H1 (cell line): ENCODE data around the gene PPP1R3E. TPM values are rescaled to one million over a fixed set of nuclear protein-coding genes. Genes with fewer than 3 reads are reported as not detected.

Experiments used
- CTCF ChIA-PET: fragments of 300-600 bp; sonication (Branson Sonifier 250); formaldehyde crosslinking; loops from one replicate; lab custom pipeline; 2021; ENCODE audit not compliant: partially characterized antibody; lab: Charles Lee
- POLR2A ChIA-PET: fragments of 300-600 bp; sonication (Branson Sonifier 250); formaldehyde crosslinking; loops from one replicate; lab custom pipeline; 2021; ENCODE audit warnings: inconsistent platforms; ENCODE audit not compliant: partially characterized antibody; lab: Charles Lee
- DNase-seq, 2 experiments: peaks; one replicate each; pipeline versions ENCODE4 v3.0.0 to v3.0.0-alpha.2; 2010 to 2022; ENCODE audit warnings: low spot score in 2 of 2, low read depth in 1 of 2, mixed read lengths in 1 of 2
- FAIRE-seq: peaks from 2 replicates; lab custom pipeline; 2011; peaks lifted over from hg19 to GRCh38; lab: Jason Lieb, UNC
- H2AFZ ChIP-seq: 2 replicates; pipeline ENCODE4 v1.8.1; 2012; ENCODE audit warnings: low read length, inconsistent platforms
- H2AK5ac ChIP-seq: 2 replicates; pipeline ENCODE4 v1.6.1; 2013; ENCODE audit warnings: low read depth, low read length
- H2BK120ac ChIP-seq: replicated peaks from 2 replicates; pipeline ENCODE3; 2013; ENCODE audit warnings: low read depth, low read length, inconsistent platforms
- H2BK12ac ChIP-seq: 2 replicates; pipeline ENCODE4 v1.6.1; 2013; ENCODE audit warnings: low read depth, low read length
- H2BK15ac ChIP-seq: 2 replicates; pipeline ENCODE4 v1.6.1; 2013; ENCODE audit warnings: low read length
- H2BK20ac ChIP-seq: 2 replicates; pipeline ENCODE4 v1.6.1; 2013; ENCODE audit warnings: low read length
- H2BK5ac ChIP-seq: 2 replicates; pipeline ENCODE4 v1.6.1; 2013; ENCODE audit warnings: low read depth, low read length
- H3K14ac ChIP-seq: 2 replicates; pipeline ENCODE4 v1.6.1; 2013; ENCODE audit warnings: inconsistent platforms; ENCODE audit not compliant: insufficient read length
- H3K18ac ChIP-seq: 2 replicates; pipeline ENCODE4 v1.6.1; 2013; ENCODE audit warnings: low read length; ENCODE audit errors: extremely low read depth
- H3K23ac ChIP-seq: 2 replicates; pipeline ENCODE4 v1.6.1; 2013; ENCODE audit warnings: inconsistent platforms; ENCODE audit not compliant: insufficient read length
- H3K23me2 ChIP-seq: 2 replicates; pipeline ENCODE4 v1.6.1; 2013; ENCODE audit warnings: low read depth, low read length
- H3K27ac ChIP-seq: 2 replicates; pipeline ENCODE4 v1.6.1; 2011; ENCODE audit warnings: low read depth, low read length, inconsistent platforms
- H3K27me3 ChIP-seq, 4 experiments: replicated peaks in 1 of 4; 1 replicate in 1 of 4; 2 replicates in 3 of 4; pipeline versions ENCODE4 v1.6.1 to v1.8.1; 2011 to 2013; ENCODE audit warnings: low read length in 3 of 4, mild to moderate bottlenecking in 3 of 4, inconsistent platforms in 2 of 4, mixed read lengths in 2 of 4, moderate library complexity in 1 of 4; ENCODE audit not compliant: control insufficient read depth in 3 of 4, insufficient read depth in 3 of 4; ENCODE audit errors: extremely low read depth in 1 of 4
- H3K36me3 ChIP-seq, 4 experiments: 2 replicates each; pipeline versions ENCODE4 v1.6.1 to v1.8.1; 2011 to 2013; ENCODE audit warnings: mild to moderate bottlenecking in 4 of 4, low read length in 3 of 4, moderate library complexity in 2 of 4, control low read depth in 1 of 4, inconsistent platforms in 1 of 4; ENCODE audit not compliant: insufficient read depth in 4 of 4, control insufficient read depth in 2 of 4
- H3K4ac ChIP-seq: replicated peaks from 2 replicates; pipeline ENCODE3; 2013; ENCODE audit warnings: low read length, low read depth, mixed read lengths, inconsistent platforms; ENCODE audit not compliant: insufficient read length
- H3K4me1 ChIP-seq, 4 experiments: replicated peaks in 1 of 4; 1 replicate in 1 of 4; 2 replicates in 3 of 4; pipeline versions ENCODE4 v1.6.1 to v1.8.1; 2011 to 2013; ENCODE audit warnings: low read length in 3 of 4, inconsistent platforms in 2 of 4, mixed read lengths in 1 of 4; ENCODE audit not compliant: insufficient read depth in 4 of 4, control insufficient read depth in 3 of 4
- H3K4me2 ChIP-seq, 2 experiments: 2 replicates each; pipeline versions ENCODE4 v1.6.1 to v1.8.1; 2011 to 2013; ENCODE audit warnings: low read depth in 2 of 2, low read length in 2 of 2, control low read depth in 1 of 2, inconsistent platforms in 1 of 2, mild to moderate bottlenecking in 1 of 2; ENCODE audit not compliant: insufficient read depth in 1 of 2
- H3K4me3 ChIP-seq, 4 experiments: fragments of 200-600, 300-600 bp in 1 of 4; sonication (generic), shearing (Covaris generic), sonication (Bioruptor Twin) in 1 of 4; 2 replicates each; pipeline versions ENCODE4 v1.5.1 to v1.8.1; 2011 to 2016; ENCODE audit warnings: low read length in 4 of 4, low read depth in 3 of 4, control low read depth in 2 of 4, inconsistent platforms in 2 of 4, mild to moderate bottlenecking in 2 of 4, mixed read lengths in 1 of 4, moderate library complexity in 1 of 4; ENCODE audit not compliant: insufficient read depth in 2 of 4; ENCODE audit errors: extremely low read depth in 1 of 4
- H3K56ac ChIP-seq: replicated peaks from 2 replicates; pipeline ENCODE3; 2013; ENCODE audit warnings: low read depth, mild to moderate bottlenecking, mixed read lengths, low read length, inconsistent platforms; ENCODE audit not compliant: insufficient read length
- H3K79me1 ChIP-seq: 2 replicates; pipeline ENCODE4 v1.6.1; 2013; ENCODE audit warnings: low read depth, low read length, control low read depth
- H3K79me2 ChIP-seq, 2 experiments: 2 replicates each; pipeline versions ENCODE4 v1.6.1 to v1.8.1; 2012 to 2013; ENCODE audit warnings: low read length in 2 of 2, mild to moderate bottlenecking in 2 of 2, inconsistent platforms in 1 of 2; ENCODE audit not compliant: insufficient read depth in 2 of 2, control insufficient read depth in 1 of 2
- H3K9ac ChIP-seq, 4 experiments: replicated peaks in 1 of 4; 1 replicate in 1 of 4; 2 replicates in 3 of 4; pipeline versions ENCODE4 v1.6.1 to v1.8.1; 2011 to 2013; ENCODE audit warnings: low read depth in 3 of 4, low read length in 3 of 4, control low read depth in 2 of 4, mild to moderate bottlenecking in 2 of 4, moderate library complexity in 2 of 4, inconsistent platforms in 1 of 4; ENCODE audit errors: extremely low read depth in 1 of 4
- H3K9me3 ChIP-seq, 2 experiments: 2 replicates each; pipeline versions ENCODE4 v1.6.1 to v1.8.1; 2012 to 2013; ENCODE audit warnings: mild to moderate bottlenecking in 2 of 2, moderate library complexity in 2 of 2, control low read depth in 1 of 2, inconsistent platforms in 1 of 2, low read depth in 1 of 2, low read length in 1 of 2, mixed read lengths in 1 of 2; ENCODE audit not compliant: insufficient read depth in 2 of 2
- H4K20me1 ChIP-seq, 2 experiments: replicated peaks in 1 of 2; 2 replicates each; pipeline versions ENCODE3 to v1.8.1; 2011 to 2013; ENCODE audit warnings: inconsistent platforms in 2 of 2, low read length in 2 of 2, mild to moderate bottlenecking in 1 of 2; ENCODE audit not compliant: insufficient read depth in 2 of 2, control insufficient read depth in 1 of 2
- H4K5ac ChIP-seq: 2 replicates; pipeline ENCODE4 v1.6.1; 2013; ENCODE audit warnings: low read length, low read depth, mixed read lengths, inconsistent platforms; ENCODE audit not compliant: insufficient read length
- H4K8ac ChIP-seq: 2 replicates; pipeline ENCODE4 v1.8.0; 2013; ENCODE audit warnings: mild to moderate bottlenecking, moderate library complexity, low read length, inconsistent platforms; ENCODE audit not compliant: insufficient read depth; ENCODE audit errors: extremely low read depth
- H4K91ac ChIP-seq: replicated peaks from 2 replicates; pipeline ENCODE3; 2013; ENCODE audit warnings: low read length, mixed read lengths, inconsistent platforms; ENCODE audit not compliant: insufficient read length
- CEBPB ChIP-seq: IDR thresholded peaks from 2 replicates; pipeline ENCODE4 v1.6.1; 2012; ENCODE audit warnings: low read depth, low read length
- GABPA ChIP-seq: IDR thresholded peaks from 2 replicates; pipeline ENCODE4 v1.6.1; 2011; ENCODE audit warnings: mild to moderate bottlenecking, low read length, moderate library complexity, borderline replicate concordance; ENCODE audit not compliant: insufficient read depth
- POU5F1 ChIP-seq: IDR thresholded peaks from 2 replicates; pipeline ENCODE4 v1.6.1; 2011; ENCODE audit warnings: low read depth, mild to moderate bottlenecking, low read length, moderate library complexity
- RAD21 ChIP-seq, 2 experiments: IDR thresholded peaks in 1 of 2; conservative IDR thresholded peaks in 1 of 2; 2 replicates each; pipeline ENCODE4 v1.6.1; 2011; ENCODE audit warnings: low read depth in 2 of 2, low read length in 2 of 2, improper control_type of control experiment in 1 of 2, inconsistent platforms in 1 of 2, mild to moderate bottlenecking in 1 of 2, moderate library complexity in 1 of 2
- SP4 ChIP-seq: IDR thresholded peaks from 2 replicates; pipeline ENCODE4 v1.6.1; 2012; ENCODE audit warnings: low read length, inconsistent platforms
- TAF1 ChIP-seq: IDR thresholded peaks from 2 replicates; pipeline ENCODE4 v1.6.1; 2011; ENCODE audit warnings: mild to moderate bottlenecking, low read depth, low read length
- WGBS, 2 experiments: shearing (Covaris generic) in 1 of 2; methylation state at CpG; one replicate each; pipeline versions ENCODE4 v1.1.6 to v1.1.7; 2013 to 2015; ENCODE audit warnings: low lambda C conversion rate in 2 of 2, mixed read lengths in 2 of 2, inconsistent platforms in 1 of 2, low coverage in 1 of 2, missing lambda C conversion rate in 1 of 2; ENCODE audit not compliant: insufficient replicate concordance in 2 of 2, insufficient coverage in 1 of 2, insufficient read length in 1 of 2; ENCODE audit errors: extremely low coverage in 1 of 2, missing lambda C conversion rate in 1 of 2; 5-methylcytosine and 5-hydroxymethylcytosine counted together
- polyA plus RNA-seq, 7 experiments: library from polyadenylated mRNA; depleted of rRNA in 3 of 7; stranded (reverse) in 5 of 7; unstranded in 2 of 7; fragments of >200 nt in 5 of 7; fragments of 200-250 nt in 2 of 7; gene quantifications; 1 replicate in 5 of 7; 2 replicates in 1 of 7; 4 replicates in 1 of 7; pipeline versions ENCODE4 v1.2.1 to v1.2.3, GENCODE V29; 2011 to 2013; ENCODE audit warnings: missing spikeins in 2 of 7, mixed read lengths in 2 of 7
- total RNA-seq: library from RNA; stranded (reverse); fragmentation: NEBNext Ultra II Directional; extraction: Animal tissue kit (Norgen Biotek cat#: 25700); gene quantifications from 2 replicates; pipeline ENCODE4 v1.2.1, GENCODE V29; 2021
- TF ChIP-seq, protein P1 (sequence below), 3 experiments: IDR thresholded peaks; 1 replicate in 2 of 3; 2 replicates in 1 of 3; pipeline versions ENCODE4 v1.5.1 to v1.6.1; 2011; ENCODE audit warnings: low read length in 3 of 3, mild to moderate bottlenecking in 3 of 3, inconsistent platforms in 2 of 3, low read depth in 1 of 3, moderate library complexity in 1 of 3; ENCODE audit not compliant: insufficient read depth in 1 of 3; ENCODE audit errors: control extremely low read depth in 1 of 3
- TF ChIP-seq, protein P2 (sequence below): IDR thresholded peaks from 2 replicates; pipeline ENCODE4 v1.6.1; 2012; ENCODE audit warnings: inconsistent platforms
- TF ChIP-seq, protein P3 (sequence below): IDR thresholded peaks from 2 replicates; pipeline ENCODE4 v1.6.1; 2011; ENCODE audit warnings: low read length, improper control_type of control experiment

Gene PPP1R3E
- total and polyA plus RNA-seq, 2 of the 8 experiments (the other 6 are each of a cell fraction or from before 2014, with no cell fraction given): 4.4 to 4.7 TPM

DNA sequence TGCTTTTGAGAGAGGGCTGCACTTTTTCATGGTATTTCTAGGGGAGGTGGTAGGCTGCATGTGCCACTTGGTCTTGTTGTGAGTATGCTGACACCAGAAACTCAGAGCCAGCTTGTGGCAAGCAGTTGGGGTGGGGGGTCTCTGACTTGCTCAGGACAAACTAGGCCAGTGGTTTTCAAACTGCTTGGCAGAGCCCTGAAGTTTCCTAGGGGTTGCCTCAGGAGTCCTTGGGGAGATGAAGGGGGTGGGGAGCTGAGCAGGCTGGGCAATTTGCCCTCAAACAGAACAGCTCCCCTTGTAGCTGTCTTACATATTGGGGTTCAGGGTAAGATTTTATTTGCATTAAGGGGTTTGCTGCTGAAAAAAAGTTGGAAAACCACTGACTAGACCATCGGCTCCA, 7.9 kb upstream of the PPP1R3E start:
- Histone ChIP-seq H3K23ac (no peak overlapping the region), H3K9ac (no peak overlapping the region), H3K14ac (no peak overlapping the region), H3K4ac (no peak overlapping the region), H3K27ac (no peak overlapping the region), H2BK15ac (no peak overlapping the region), H3K79me1 (peaks cover 2% of the 10 kb centered on the region; the same call in 1 of the 2 replicates), H2AK5ac (no peak overlapping the region), H3K4me3 (no peak overlapping the region), H3K27me3 (no peaks in the 10 kb centered on the region), H2BK120ac (no peak overlapping the region), H2BK20ac (no peak overlapping the region), H4K5ac (no peak overlapping the region), H4K8ac (no peak overlapping the region), H3K18ac (no peak overlapping the region), H3K4me1 (no peaks in the 10 kb centered on the region; a peak in 1 of 7 replicates), H4K91ac (no peak overlapping the region), H2AFZ (no peak overlapping the region), H3K23me2 (peaks cover 5% of the 10 kb centered on the region; the same call in 1 of the 2 replicates), H3K4me2 (no peak overlapping the region), H2BK12ac (no peak overlapping the region), H3K9me3 (no peaks in the 10 kb centered on the region), H2BK5ac (no peak overlapping the region), H3K56ac (no peak overlapping the region), H3K36me3 (peaks cover 0 to 5% (median 1%) of the 10 kb centered on the region in 4 experiments; a peak in 4 of 8 replicates), H3K79me2 (peaks cover 0 to 2% of the 10 kb centered on the region in 2 experiments; a peak in 1 of 4 replicates), H4K20me1 (peaks cover 0 to 5% of the 10 kb centered on the region in 2 experiments)
- FAIRE-seq (no peak), DNase-seq (no peak)
- no CpG with 5 or more reads among the region's 1 CpG for WGBS, 2 experiments
- CTCF ChIA-PET: interaction anchor here (1.0 to 1.4 kb wide), 3 partner anchors 69 to 242 kb away, joined by 3 to 4 read pairs (median 3); partner anchors contain the start of gene CEBPE
- POLR2A ChIA-PET: interaction anchor here (1.0 to 3.0 kb wide), 4 partner anchors 8 to 81 kb away, joined by 3 to 17 read pairs (median 6); partner anchors contain the start of gene PPP1R3E
- TF ChIP-seq, protein P1, sequence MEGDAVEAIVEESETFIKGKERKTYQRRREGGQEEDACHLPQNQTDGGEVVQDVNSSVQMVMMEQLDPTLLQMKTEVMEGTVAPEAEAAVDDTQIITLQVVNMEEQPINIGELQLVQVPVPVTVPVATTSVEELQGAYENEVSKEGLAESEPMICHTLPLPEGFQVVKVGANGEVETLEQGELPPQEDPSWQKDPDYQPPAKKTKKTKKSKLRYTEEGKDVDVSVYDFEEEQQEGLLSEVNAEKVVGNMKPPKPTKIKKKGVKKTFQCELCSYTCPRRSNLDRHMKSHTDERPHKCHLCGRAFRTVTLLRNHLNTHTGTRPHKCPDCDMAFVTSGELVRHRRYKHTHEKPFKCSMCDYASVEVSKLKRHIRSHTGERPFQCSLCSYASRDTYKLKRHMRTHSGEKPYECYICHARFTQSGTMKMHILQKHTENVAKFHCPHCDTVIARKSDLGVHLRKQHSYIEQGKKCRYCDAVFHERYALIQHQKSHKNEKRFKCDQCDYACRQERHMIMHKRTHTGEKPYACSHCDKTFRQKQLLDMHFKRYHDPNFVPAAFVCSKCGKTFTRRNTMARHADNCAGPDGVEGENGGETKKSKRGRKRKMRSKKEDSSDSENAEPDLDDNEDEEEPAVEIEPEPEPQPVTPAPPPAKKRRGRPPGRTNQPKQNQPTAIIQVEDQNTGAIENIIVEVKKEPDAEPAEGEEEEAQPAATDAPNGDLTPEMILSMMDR (IDR thresholded peaks at IDR 0.05; ENCODE audit: control extremely low read depth in 1 of 3, insufficient read depth in 1 of 3, low read depth in 1 of 3, low read length in 3 of 3): no peak
- no peak for TF ChIP-seq GABPA
- no peak for TF ChIP-seq RAD21 (IDR thresholded peaks at IDR 0.05 in 1 of 2, conservative IDR thresholded peaks at IDR 0.05 in 1 of 2; ENCODE audit: low read depth in 2 of 2, low read length in 2 of 2)
- no peak for TF ChIP-seq CEBPB
- TF ChIP-seq SP4: no peak
- TF ChIP-seq POU5F1: no peak
- TF ChIP-seq, protein P2, sequence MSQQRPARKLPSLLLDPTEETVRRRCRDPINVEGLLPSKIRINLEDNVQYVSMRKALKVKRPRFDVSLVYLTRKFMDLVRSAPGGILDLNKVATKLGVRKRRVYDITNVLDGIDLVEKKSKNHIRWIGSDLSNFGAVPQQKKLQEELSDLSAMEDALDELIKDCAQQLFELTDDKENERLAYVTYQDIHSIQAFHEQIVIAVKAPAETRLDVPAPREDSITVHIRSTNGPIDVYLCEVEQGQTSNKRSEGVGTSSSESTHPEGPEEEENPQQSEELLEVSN: no peak
- no peak for TF ChIP-seq TAF1
- TF ChIP-seq, protein P3, sequence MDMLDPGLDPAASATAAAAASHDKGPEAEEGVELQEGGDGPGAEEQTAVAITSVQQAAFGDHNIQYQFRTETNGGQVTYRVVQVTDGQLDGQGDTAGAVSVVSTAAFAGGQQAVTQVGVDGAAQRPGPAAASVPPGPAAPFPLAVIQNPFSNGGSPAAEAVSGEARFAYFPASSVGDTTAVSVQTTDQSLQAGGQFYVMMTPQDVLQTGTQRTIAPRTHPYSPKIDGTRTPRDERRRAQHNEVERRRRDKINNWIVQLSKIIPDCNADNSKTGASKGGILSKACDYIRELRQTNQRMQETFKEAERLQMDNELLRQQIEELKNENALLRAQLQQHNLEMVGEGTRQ: no peak
